HL-60/S4 treated with phorbol 12-myristate 13-acetate at 8.2 ng/mL for 4 days and 3 days (cell line): ENCODE data around the gene LRIT2.

Source experiments
- in situ Hi-C: fragments of 300-500 bp; cut with MboI; formaldehyde crosslinking; loops from 2 replicates; pipeline ENCODE4 v1.15.0; 2022; ENCODE audit warnings: low sequenced_read_pairs

Gene LRIT2

DNA sequence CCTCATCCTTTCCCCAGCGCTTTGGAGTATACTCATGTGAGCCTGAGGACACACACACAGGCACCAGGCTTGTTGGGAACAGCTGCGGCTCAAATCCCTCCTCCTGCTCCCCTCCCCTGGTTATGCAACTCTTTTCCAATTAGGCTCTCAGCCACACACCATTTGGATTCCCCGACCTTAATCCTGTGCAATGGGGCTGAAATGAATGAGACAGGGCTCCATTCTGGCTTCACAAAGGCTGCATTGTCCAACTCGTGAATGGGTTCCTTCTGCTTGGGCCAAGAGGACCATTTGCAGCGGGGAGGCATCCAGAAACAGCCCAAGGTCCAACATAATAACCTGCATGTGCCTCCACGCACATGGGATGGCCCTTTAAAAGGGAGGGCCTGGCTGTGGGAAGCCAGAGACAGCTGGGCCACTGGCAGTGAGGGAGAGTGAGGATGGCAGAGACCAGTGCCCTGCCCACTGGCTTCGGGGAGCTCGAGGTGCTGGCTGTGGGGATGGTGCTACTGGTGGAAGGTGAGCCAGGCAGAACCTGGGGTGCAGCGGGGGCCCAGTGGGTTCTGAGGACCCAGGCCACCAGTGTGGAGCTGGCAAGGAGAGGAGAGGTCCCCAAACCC lies 19.4 kb upstream of the LRIT2 start, which contains the start of gene RGR:
Gene RGR, plus strand, starts transcription at position 403 of the 620 bp plus-strand sequence. Its CDS starts 38 bp downstream, at position 441.
- in situ Hi-C loops: no loop called here

- in situ Hi-C loops: no loop called here
Measured at GRCh38 chr10:84243759-84244158, 18.4 kb upstream of the LRIT2 start.

- in situ Hi-C loops: no loop called here
Measured at GRCh38 chr10:84241185-84241790, 15.9 kb upstream of the LRIT2 start, which contains the start of gene LRIT1. TSS of gene LRIT1 (minus strand) at chr10:84241546. CDS start at chr10:84241439, 107 bp downstream.

GRCh38 chr10:84238909-84239308 lies 13.6 kb upstream of the LRIT2 start:
- in situ Hi-C loops: no loop called here

DNA sequence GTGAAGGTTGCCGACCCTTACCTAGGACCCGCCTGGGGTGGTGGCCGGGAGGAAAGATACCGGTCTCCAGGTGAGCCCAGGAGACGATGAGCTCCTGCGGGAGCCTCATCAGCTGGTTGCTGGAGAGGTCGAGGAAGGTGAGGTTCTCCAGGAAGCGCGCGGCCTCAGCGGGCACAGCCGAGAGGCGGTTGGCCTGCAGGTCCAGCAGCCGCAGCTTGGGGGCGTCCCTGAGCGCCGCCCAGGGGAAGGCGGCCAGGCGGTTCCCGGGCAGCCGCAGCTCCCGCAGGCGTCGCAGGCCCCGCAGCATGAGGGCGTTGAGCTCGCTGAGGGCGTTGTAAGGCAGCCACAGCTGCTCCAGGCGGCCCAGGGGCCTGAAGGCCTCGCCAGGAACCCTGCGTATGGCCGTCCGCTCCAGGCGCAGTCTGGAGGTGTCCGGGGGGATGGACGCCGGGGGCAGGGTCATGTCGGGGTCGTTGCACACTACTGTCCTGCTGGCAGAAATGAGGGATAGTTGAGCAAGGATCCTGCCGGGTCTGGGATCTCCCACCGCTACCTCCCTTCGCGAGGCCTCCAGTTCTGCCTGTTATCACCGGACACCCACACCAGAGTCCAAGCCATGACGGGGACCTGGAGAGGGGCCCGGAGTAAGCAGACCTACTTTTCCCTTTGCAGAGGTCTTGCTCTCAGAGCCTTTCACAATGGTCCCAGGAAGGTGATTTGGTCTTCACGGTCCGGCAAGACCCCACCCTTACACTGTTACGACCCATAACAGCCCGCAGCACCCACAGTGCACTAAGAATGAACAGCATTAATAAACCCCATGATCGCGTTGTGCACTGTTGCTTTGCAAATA lies 12.1 kb upstream of the LRIT2 start:
- in situ Hi-C loops: no loop called here

DNA sequence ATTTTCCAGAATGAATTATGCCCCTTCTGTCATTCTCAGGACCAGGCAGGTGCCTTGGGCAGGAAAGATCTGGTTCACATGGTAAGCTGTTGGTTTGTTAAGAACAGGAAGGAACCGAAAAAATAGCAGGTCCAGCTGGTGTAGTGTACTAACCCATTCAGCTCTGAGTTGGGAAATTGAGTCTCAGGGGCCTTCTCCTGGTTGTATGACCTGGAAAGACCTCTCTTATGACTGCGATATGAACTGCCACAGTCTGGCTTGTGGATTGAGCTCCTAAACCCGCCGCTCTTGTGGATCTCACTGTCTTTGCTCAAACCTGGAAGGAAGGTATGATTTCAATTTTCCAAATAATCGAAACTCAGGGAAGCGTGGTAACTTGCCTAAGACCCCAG lies 11.5 kb upstream of the LRIT2 start:
- in situ Hi-C loops: no loop called here

DNA sequence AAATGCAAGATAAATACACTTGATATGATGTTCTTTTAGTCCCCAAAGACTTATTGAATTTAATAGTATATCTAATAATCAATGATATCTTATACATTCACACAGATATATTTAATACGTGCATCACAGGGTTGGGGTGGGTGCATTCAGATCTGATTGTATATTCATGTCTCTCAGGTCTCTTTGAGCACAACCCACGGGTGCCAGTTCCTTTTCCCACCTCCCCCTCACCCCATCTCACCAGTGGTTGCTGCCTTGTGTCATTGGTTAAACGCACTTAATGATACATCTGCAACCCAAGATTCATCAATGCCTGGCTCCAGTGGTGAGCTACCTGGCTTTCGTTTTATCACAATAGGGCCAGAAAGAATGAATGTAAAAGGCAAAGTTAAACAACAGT lies 9.8 kb upstream of the LRIT2 start:
- in situ Hi-C loops: no loop called here

- in situ Hi-C loops: no loop called here
Measured at GRCh38 chr10:84234479-84234878, 9.1 kb upstream of the LRIT2 start.

- in situ Hi-C loops: no loop called here
Measured at GRCh38 chr10:84233940-84234339, 8.6 kb upstream of the LRIT2 start.

GRCh38 chr10:84232376-84232775 lies 7.0 kb upstream of the LRIT2 start:
- in situ Hi-C loops: no loop called here

- in situ Hi-C loops: no loop called here
Measured at GRCh38 chr10:84230359-84230758, 5.0 kb upstream of the LRIT2 start.

DNA sequence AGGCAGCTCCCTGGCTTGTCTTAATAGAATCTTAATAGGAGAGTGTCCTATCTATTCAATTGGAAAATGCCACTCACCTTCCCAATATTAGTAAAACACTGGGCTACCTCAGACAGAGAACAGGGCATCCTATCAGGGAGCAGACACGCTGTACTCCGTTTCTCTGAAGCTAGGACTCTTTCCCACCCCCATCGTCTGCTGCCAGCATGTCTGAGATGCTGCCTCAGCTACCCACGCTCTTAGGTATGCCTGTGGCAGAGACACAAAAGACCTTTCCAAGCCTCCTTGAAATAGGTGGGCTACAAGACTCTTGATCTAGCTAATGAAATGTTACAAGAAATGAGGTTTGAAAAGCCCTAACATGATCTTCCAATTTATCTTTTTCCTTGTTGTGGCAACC lies 2.5 kb upstream of the LRIT2 start:
- in situ Hi-C loops: no loop called here

- in situ Hi-C loops: no loop called here
Measured at GRCh38 chr10:84226616-84227015, 1.3 kb upstream of the LRIT2 start.

DNA sequence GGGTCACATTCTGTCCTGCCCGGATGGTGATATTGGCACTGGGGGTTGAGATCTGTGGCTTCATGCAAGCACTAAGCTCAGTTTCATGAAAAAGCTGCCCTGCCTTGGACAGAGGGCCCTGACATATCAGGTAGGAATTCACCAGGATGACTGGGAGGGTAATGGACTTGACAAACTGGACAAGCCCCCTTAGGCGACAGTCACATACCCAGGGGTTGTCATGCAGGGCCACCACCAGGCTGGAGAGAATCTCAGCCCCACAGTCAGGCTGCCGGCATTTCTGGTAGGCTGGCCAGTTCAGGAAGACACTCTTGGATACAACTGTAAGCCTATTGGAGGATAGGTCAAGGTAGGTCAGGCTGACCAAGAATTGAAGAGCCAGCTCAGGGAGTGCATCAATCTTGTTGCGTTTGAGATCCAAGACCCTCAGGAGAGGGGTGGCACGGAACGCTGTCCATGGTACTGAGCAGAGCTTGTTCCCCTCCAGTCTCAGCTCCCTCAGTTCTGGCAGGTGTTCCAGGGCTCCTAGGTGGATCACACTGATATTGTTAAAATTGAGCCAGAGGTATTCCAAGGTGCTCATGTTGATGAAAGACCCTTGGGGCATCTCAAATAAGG lies 824 bp downstream of the LRIT2 start:
- in situ Hi-C loops: no loop called here

DNA sequence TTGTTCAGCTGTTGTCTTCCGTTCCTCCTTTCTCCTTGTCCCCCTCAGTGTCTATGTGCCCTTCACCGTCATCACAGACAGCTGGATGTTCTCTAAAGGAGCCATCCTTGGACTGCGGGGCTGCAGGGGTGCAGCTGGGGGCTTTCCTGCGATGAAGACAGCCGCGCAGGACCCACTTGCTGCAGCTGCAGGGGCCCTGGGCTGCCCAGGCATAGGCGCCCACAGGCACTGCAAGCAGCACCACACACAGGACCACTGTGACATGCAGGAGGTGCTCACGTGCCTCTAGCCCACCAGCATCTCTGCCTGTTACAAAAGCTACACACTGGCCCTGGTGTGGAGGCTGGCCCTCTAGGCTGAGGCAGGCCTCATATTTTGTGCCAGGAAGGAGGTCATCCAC lies 3.4 kb downstream of the LRIT2 start:
- in situ Hi-C loops: no loop called here

GRCh38 chr10:84217746-84218145 lies 7.6 kb downstream of the LRIT2 start:
- in situ Hi-C loops: no loop called here

DNA sequence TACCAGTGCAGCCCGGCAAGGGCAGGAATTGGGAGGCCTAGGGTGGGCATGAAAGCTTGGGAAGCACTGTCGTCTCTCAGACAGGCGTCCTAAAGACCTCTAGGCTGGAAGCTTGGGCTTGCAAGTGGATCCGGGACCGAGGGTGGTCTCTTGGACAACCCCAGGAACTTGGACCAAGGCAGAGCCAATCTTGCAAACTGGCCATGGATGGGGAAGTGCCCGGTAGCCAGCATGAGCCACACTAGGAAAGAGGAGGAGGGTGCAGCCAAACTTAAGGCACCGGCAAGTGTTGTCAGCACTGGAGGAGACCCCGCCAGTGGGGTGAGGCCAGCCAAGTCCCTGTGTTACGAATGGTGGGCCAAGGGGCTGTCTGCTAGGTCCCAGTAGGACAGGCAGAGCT lies 8.5 kb downstream of the LRIT2 start:
- in situ Hi-C loops: no loop called here

GRCh38 chr10:84214612-84215235 lies 10.6 kb downstream of the LRIT2 start:
- in situ Hi-C loops: no loop called here

- in situ Hi-C loops: no loop called here
Measured at GRCh38 chr10:84214046-84214572, 11.2 kb downstream of the LRIT2 start.

DNA sequence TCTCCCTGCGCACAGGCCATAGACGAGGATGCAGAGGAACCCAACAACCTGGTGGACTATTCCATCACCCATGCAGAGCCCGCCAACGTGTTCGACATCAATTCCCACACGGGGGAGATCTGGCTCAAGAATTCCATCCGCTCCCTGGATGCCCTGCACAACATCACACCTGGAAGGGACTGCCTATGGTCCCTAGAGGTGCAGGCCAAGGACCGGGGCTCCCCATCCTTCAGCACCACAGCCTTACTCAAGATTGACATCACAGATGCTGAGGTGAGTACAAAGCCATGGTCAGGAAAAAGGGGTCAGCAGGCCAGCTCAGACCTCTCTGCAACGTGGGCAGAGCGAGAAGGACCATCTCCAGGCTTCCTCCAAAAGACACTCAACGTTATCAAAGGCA lies 12.3 kb downstream of the LRIT2 start:
- in situ Hi-C loops: no loop called here

DNA sequence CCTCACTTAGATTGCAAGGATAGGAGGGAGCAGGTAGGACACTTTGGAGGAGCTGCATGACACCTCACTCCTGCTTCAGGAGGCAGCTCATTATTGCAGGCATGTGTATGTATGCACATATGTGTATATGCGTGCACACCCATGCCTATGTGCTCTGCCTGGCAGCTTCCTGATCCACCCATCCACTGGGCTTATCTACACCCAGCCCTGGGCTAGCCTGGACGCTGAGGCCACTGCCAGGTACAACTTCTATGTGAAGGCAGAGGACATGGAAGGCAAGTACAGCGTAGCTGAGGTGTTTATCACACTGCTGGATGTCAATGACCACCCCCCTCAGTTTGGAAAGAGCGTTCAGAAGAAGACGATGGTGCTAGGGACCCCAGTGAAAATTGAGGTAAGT lies 13.3 kb downstream of the LRIT2 start:
- in situ Hi-C loops: no loop called here
